ENCODE measurements around the gene GPR89B.
"Not testable (repeated sequence)": the region's sequence is repeated elsewhere in the genome, so short reads cannot be mapped to it uniquely, and the experiment has no call there.

The GPR89B gene

GRCh38 chr1:148032690-148033089 lies 104.5 kb downstream of the GPR89B start:
- DNase-seq (ENCODE audit: low read depth in 2 of 2) = not testable (repeated sequence)

GRCh38 chr1:148033147-148033546 lies 104.9 kb downstream of the GPR89B start:
- not testable (repeated sequence) for DNase-seq (ENCODE audit: low read depth in 2 of 2)

GRCh38 chr1:148037850-148038461 lies 109.7 kb downstream of the GPR89B start:
- not testable (repeated sequence) for DNase-seq (ENCODE audit: low read depth in 2 of 2)

GRCh38 chr1:148038462-148039333 lies 110.5 kb downstream of the GPR89B start:
- DNase-seq (ENCODE audit: low read depth in 2 of 2) = peak; percentile 50 to 60
